HPDE6-E6E7 (cell line): ENCODE measurements around the gene HSCB.
A peak's percentile ranks its signal among the peaks of the same experiment; 100 is the strongest.
"Not testable (repeated sequence)": the region's sequence is repeated elsewhere in the genome, so short reads cannot be mapped to it uniquely, and the experiment has no call there.

ENCODE experiments used
- DNase-seq: peaks from one replicate; pipeline ENCODE4 v3.0.0; 2011; ENCODE audit warnings: missing footprints; ENCODE audit errors: extremely low spot score

HSCB gene

DNA sequence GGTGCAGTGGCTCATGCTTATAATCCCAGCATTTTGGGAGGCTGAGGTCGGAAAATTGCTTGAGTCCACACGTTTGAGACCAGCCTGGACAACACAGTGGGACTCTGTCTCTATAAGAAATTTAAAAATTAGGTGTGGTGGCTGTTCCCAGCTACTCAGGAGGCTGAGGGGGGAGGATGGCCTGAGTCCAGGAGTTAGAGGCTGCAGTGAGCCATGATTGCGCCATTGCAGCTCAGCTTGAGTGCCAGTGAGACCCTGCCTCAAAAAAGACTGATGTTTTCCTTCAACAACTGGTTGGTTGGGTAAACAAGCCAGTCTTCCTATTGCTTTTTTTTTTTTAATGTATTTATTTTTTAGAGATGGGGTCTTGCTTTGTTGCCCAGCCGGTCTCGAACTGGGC lies 49.3 kb downstream of the HSCB start:
- DNase-seq = no peak

DNA sequence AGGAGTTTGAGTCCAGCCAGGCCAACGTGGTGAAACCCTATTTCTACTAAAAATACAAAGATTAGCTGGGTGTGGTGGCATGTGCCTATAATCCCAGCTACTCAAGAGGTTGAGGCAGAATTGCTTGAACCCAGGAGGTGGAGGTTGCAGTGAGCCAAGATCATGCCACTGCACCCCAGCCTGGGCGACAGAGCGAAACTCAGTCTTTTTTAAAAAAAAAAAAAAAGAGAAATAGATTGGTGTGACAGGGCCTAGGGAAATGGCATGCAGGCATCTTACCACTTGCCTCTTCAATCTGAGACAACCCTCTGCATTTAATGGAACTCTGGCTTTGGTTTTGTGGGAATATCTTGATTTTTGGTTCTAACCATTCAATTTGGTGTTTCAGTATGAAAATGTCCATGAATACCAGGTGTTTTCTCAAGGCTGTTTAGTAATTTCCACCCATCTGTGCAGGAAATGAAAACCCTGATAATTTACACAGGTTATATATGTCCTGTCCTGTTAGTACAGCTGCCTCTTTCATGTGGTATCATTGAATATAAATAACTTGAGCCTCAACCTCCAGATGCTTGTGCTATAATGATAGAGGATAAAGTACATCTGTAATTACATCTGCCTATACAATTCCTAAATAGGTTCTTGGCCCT lies 50.1 kb downstream of the HSCB start:
- no peak for DNase-seq

DNA sequence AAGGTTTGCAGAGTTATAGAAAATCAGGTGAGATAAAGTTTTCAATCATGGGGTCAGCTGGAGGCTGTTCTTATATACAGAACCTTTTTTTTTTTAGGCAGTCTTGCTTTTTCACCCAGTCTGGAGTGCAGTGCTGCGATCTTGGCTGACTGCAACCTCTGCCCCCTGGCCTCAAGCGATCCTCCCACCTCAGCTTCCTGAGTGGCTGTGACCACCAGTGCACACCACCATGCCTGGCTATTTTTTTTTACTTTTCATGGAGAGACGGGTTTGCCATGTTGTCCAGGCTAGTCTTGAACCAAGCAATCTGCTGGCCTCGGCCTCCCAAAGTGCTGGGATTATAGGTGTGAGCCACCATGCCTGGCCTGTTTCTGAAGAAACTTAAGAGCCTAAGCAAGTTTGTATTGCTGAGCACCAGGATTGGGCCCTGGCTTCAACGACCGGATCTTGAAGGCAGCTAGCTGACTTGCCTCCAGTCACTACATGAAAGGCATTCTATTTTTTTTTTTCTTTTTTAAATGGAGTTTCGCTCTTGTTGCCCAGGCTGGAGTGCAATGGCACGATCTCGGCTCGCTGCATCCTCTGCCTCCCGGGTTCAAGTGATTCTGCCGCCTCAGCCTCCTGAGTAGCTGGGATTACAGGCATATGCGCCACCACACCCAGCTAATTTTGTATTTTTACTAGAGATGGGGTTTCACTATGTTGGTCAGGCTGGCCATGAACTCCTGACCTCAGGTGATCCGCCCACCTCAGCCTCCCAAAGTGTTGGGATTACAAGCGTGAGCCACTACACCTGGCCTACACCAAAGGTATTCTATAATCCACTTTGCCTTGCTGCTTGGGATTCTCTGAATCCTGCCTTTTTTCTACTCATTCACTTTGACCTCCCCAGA lies 50.9 kb downstream of the HSCB start:
- DNase-seq = no peak

DNA sequence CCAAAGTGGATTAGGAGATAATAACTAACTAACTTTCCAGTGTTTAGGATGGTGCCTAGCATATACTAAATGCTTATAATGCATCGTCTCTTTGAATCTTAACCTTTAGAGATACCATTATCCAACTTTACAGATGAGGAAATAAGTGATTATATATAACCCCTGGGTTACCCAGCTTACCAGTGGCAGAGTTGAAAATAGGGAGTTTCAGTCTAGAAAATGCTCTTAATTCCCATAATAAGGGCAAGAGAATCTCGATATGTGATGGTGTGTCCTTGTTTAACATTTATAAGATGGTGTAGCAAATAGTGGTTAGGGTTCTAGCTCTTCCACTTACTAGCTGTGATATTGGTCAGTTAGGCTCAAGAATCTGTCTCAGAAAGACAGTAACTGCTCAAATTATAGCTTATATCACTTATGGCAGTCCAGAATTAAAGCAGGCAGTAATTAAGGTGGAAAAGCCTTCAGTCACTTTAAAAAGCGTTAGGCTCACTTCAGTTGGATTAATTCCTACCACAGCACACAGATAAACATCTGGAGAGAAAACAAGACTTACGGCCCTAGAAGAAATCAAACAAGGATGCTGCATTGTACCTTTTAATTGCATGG lies 52.2 kb downstream of the HSCB start:
- DNase-seq = no peak

DNA sequence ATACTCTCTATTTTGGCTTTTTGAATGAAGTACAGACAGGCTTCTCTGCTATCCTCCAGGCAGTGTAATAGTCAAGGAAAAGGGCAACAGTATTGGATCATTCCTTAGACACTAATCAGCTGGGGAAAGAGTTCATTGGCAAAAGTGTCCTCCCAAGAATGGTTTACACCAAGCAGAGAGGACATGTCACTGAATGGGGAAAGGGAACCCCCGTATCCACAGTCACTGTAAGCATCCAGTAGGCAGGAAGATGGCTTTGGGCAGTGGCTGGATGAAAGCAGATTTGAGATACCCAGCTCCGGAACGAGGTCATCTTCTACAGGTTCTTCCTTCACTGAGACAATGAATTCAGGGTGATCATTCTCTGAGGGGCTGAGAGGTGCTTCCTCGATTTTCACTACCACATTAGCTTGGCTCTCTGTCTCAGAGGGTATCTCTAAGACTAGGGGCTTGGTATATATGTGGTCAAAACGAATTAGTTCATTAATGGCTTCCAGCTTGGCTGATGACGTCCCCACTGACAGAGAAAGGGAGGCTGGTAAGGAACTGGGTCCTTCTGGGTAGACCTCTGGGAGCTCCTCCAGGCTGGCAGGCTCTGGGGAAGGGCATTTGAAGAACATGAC lies 53.3 kb downstream of the HSCB start:
- no peak for DNase-seq

DNA sequence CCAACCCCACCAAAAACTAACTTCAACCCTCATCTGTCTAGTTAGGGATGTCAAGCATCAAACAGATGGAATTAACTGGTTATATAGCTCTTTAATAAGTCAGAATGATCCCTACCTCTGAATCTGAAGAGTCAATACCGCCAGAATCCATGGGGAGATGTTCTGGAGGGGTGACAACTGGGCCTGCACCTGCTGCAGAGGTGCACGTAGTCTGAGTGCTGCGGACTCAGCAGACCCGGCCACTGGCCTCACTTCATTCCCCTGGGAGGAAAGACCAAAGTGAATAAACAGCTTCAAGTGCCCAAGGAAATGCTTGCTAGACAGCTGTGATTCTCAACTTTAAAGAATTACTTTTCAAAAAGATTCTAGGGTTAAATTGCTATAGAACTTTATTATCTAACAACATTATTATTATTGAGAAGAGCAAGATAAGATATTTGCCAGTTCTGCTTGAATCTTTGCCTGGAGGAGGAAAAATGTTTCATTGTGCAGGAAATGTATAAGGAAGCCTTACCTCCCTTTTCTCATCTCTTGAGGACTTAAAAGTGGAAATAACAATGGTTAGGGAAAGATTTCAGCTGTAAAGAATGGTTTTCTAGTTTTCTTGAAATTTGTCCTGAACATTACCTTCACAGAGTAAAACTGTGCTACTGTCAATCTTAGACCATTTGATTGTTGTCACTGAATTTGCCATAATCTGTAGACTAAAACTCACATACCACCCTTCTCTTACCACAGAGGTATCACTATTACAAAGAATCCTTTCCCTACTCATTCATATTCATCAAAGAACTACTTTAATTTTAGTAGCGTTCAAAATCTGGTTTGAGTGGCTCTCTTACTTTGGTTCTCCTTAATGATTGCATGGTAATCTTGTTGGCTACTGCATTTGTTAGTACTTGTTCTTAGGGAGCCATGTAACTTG lies 54.4 kb downstream of the HSCB start:
- DNase-seq = no peak

DNA sequence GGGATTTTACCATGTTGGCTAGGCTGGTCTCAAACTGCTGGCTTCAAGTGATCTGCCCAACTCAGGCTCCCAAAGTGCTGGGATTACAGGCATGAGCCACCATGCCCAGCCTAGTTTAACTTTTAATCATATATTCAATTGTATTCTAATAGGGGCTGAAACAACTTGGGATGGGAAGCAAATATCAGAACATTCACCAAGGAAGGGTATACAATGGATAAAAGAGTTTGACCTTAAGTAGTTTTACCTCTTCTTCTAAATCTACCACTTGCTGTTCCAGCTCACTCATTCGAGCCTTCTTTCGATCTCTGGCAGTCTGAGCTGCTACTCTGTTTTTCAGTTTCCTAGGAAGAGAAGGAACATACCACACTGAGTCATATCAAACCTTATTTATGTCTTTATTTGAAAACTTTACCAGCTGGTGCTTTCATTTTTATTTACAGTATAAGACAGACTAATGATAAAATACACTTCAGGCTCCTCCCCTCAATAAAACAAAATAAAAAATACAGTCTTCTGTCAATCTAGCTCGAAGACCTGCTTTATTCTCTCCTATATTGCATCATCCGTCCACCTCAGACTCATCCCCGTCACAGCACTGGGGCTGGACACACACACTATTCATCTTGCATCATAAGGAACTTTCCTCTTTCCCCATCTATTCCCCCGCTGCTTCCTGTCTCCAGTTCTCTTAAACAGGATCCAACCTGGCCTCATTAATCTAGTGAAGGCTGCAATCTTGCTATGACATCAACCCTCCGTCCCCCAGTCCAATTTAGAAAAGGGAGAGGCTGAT lies 57.2 kb downstream of the HSCB start:
- peak; percentile 73 for DNase-seq

DNA sequence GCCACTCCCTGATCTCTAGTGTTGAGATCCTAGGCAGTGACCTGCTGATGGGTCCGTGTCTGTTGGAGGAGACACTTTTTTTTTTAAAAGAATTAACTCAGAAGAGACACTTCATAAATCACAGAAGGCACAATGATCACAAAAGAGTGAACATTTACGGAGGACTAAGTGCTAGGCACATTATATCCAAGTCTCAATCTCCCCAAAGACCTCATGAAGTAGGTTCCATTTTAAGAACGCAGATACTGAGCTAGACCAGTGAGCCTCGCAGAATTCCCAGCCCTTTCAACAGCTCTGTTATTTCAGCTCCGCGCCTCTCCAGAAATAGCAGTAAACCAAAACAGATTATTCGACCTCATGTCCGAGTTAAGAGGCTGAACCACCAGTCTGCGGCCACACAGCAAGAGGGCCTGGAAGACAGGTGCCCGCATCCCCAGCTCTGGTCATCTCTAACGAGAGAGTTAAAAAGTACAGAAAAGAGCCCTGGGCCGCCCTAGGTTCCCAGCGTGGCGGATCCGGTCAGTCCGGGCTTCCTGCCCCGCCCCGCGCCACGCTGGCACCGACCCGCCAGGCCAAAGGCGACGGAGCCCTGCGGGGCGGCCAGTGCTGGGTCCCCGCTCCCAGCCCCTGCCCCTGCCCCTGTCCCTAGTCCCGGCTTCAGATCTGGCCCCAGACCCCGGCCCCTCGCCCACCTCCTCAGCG lies 57.9 kb downstream of the HSCB start:
- peak; percentile 39 for DNase-seq

DNA sequence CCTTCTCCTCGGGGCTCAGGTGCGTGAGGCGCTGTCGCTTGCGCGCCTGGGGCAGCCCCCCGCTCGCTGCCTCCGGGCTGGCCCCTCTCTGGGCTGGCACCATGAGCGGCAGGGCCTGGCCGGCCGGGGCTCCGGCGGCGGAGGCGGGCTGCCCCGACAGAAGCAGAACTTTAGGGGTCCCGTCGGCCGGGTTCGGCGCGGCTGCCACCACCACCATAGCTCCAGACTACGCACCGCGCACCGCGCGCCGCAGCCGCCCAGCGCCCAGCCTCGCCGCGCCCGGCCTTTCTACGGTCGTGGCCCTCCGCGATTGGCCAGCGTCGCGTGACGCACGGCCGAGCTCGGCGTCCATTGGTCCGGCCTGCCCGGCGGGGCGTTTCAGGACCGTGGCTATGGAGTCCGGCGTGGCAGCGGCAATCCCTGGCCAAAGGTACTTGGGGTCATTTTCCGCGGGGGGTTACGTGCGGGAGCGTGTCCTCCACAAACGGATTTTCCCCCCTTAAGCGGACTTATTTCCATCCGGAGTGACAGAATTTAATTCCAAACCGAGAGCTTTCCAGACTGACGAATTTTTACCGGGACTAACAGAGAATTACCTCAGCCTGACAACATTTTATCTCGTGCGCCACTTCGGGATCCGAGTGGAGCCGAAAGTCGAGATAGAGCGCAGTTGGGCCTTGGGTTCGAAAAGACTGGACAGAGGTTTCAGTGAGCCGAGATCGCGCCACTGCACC lies 58.6 kb downstream of the HSCB start, which contains the start of gene XBP1:
TSS of gene XBP1 (minus strand) at position 262 of the 734 bp plus-strand sequence.
- DNase-seq = peak; percentile 95

DNA sequence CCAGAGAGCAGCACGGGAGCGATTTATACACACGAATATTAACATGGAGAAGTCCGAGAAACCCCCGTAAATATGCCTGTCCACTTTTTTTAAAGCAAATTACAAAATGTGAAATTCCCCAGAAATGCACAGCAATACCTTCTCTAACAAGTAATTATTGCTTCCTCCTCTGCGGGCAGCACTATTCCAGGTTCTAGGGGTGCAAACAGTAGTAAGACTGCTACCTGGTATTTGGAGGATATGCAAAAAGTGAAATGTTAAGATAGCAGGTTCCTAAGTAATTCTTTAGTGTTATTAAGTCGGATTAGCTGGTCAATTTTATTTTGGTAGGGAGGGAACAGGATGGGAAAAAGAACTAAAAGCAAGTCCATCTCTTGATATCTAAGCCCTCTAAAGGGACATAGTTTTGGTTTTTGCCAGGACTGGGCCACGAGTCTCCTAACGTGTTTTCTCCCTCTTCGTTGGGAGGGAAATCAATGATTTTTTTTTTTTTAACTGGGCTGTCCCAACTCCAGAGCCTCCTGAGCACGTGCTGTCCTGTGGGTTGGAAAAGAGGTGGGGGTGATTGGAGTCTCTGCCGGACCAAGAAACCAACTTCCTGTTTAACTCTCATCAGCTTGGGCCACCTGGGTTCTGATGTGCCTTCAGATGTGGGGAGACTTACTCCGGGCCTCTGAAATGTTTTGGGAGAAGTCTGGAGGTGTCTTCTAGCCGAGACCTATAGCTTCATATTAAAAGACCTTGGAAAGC lies 60.2 kb downstream of the HSCB start:
- DNase-seq = no peak

DNA sequence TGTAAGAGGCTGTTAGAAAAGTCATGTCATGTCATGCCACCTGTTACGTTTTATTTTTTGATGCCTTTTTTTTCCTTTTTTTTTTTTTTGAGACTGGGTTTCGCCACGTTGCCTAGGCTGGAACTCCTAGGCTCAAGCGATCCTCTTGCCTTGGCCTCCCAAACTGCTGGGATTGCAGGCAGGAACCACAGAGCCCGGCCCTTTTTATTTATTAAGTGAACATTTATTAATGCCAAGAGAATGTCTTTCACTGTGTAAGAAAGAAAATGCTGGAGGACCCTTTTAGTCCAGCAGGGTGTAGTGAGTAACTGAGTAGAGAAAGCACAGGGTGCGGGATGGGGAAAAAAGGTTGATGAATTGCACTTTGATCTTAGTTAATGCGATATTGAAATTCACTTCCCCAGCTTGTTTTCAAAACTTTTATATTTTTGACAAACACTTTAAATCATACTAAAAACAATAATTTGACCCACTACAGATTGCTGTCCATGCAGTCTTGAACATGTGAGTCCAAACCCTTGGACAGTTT lies 60.8 kb downstream of the HSCB start:
- no peak for DNase-seq

DNA sequence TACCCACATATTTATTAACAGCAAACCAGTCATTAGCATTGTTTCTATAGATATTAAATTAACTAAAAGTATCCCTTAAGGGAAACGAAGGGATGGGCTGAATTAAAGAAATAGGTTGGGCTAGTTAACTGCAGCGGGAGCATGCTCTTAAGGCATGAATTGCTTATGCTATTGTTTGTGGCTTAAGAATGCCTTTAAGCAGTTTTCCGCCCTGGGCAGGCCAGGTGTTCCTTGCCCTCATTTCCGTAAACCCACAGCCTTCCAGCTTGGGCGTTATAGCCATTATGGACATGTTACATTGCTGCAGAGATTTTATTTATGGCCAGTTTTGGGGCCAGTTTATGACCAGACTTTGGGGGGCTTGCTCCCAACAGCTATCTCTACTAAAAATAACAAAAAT lies 63.6 kb downstream of the HSCB start:
- DNase-seq = not testable (repeated sequence)
